T-helper 2 cell (primary cell): ENCODE measurements around the gene PCDHGA10.
"Not testable (repeated sequence)": the region's sequence is repeated elsewhere in the genome, so short reads cannot be mapped to it uniquely, and the experiment has no call there.

Experiments
- DNase-seq, 5 experiments: peaks; one replicate each; pipeline versions ENCODE4 v3.0.0 to v3.0.0-alpha.2; 2012 to 2022

Gene PCDHGA10

DNA sequence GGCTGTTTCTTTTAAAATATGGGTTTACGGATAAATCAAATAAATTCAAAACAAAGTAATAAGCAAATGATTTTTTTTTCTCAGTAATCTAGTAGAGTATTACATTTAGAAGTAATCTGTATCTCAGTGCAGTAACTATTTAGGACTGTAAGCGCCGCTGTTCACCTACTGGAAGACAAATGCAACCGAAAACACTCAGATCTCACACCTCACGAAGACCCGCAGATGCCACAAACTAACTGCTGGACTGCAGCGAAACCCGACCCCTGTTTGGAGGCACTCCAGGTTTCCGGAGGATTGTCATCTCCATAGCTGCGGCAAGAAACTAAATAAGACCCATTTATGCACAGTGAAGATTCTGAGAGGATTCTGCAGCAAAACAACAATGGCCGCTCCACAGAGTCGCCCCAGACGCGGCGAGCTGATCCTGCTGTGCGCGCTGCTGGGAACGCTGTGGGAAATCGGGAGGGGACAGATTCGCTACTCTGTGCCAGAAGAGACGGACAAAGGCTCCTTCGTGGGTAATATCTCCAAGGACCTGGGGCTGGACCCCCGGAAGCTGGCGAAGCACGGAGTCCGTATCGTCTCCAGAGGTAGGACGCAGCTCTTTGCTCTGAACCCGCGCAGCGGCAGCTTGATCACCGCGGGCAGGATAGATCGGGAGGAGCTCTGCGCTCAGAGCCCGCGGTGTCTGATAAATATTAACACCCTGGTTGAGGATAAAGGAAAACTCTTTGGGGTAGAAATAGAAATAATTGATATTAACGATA, 20.2 kb upstream of the PCDHGA10 start, which contains the start of gene PCDHGA8:
PCDHGA8 (plus strand) TSS at position 205 of the 770 bp plus-strand sequence; CDS start at position 386, 181 bp downstream.
- DNase-seq: peak in 1 of 5 experiments; percentile 14

- no peak for DNase-seq
Observed at GRCh38 chr5:141393267-141393666, 19.5 kb upstream of the PCDHGA10 start.

DNA sequence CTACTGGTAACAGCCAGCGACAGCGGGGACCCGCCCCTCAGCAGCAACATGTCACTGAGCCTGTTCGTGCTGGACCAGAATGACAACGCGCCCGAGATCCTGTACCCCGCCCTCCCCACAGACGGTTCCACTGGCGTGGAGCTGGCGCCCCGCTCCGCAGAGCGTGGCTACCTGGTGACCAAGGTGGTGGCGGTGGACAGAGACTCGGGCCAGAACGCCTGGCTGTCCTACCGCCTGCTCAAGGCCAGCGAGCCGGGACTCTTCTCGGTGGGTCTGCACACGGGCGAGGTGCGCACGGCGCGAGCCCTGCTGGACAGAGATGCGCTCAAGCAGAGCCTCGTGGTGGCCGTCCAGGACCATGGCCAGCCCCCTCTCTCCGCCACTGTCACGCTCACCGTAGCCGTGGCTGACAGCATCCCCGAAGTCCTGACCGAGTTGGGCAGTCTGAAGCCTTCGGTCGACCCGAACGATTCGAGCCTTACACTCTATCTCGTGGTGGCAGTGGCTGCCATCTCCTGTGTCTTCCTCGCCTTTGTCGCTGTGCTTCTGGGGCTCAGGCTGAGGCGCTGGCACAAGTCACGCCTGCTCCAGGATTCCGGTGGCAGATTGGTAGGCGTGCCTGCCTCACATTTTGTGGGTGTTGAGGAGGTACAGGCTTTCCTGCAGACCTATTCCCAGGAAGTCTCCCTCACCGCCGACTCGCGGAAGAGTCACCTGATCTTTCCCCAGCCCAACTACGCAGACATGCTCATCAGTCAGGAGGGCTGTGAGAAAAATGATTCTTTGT, 18.2 kb upstream of the PCDHGA10 start:
- not testable (repeated sequence) for DNase-seq

GRCh38 chr5:141397756-141398551, 14.8 kb upstream of the PCDHGA10 start, which contains the start of gene PCDHGB5:
PCDHGB5 (plus strand) TSS chr5:141397947; CDS start chr5:141398128, 181 bp downstream.
- DNase-seq: peak in 1 of 5 experiments; percentile 45

DNA sequence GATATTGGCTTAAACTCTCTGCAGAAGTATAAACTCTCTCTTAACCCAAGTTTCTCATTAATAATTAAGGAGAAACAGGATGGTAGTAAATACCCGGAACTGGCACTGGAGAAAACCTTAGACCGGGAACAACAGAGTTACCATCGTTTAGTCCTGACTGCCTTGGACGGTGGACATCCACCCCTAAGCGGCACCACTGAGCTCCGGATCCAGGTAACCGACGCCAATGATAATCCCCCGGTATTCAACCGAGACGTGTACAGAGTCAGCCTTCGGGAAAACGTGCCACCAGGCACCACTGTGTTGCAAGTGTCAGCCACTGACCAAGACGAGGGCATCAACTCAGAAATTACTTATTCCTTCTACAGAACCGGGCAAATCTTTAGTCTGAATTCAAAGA, 14.2 kb upstream of the PCDHGA10 start:
- no peak for DNase-seq

- no peak for DNase-seq
Observed at GRCh38 chr5:141399555-141400258, 13.1 kb upstream of the PCDHGA10 start.

GRCh38 chr5:141402553-141403243, 10.1 kb upstream of the PCDHGA10 start, which contains the start of gene PCDHGA9:
PCDHGA9 (plus strand) TSS chr5:141402778; CDS start chr5:141402953, 175 bp downstream.
- no peak for DNase-seq

DNA sequence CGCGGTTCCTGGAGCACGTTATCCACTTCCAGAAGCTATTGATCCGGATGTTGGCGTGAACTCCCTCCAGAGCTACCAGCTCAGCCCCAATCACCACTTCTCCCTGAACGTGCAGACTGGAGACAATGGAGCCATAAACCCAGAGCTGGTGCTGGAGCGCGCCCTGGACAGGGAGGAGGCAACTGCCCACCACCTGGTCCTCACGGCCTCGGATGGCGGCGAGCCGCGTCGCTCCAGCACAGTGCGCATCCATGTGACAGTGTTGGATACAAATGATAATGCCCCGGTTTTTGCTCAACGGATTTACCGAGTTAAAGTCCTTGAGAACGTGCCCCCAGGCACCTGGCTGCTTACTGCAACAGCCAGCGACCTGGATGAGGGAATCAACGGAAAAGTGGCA, 9.4 kb upstream of the PCDHGA10 start:
- no peak for DNase-seq

GRCh38 chr5:141407790-141408505, 4.8 kb upstream of the PCDHGA10 start, which contains the start of gene PCDHGB6:
PCDHGB6 (plus strand) TSS chr5:141408021; CDS start chr5:141408203, 182 bp downstream.
- peak in 1 of 5 experiments; percentile 36 for DNase-seq

DNA sequence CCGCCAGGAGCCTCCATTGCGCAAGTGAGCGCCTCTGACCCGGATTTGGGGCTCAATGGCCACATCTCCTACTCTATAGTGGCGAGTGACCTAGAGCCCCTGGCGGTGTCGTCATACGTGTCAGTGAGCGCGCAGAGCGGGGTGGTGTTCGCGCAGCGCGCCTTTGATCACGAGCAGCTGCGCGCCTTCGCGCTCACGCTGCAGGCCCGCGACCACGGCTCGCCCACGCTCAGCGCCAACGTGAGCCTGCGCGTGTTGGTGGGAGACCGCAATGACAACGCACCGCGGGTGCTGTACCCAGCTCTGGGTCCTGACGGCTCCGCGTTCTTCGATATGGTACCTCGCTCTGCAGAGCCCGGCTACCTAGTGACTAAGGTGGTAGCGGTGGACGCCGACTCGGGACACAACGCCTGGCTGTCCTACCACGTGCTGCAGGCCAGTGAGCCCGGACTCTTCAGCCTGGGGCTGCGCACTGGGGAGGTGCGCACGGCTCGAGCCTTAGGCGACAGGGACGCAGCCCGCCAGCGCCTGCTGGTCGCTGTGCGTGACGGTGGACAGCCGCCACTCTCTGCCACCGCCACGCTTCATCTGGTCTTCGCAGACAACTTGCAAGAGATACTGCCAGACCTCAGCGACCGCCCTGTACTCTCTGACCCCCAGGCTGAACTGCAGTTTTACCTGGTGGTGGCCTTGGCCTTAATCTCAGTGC, 3.0 kb upstream of the PCDHGA10 start:
- no peak for DNase-seq

GRCh38 chr5:141411575-141411974, 1.2 kb upstream of the PCDHGA10 start:
- DNase-seq: no peak

GRCh38 chr5:141413540-141414069, 818 bp downstream of the PCDHGA10 start:
- DNase-seq: no peak

- DNase-seq: not testable (repeated sequence)
Observed at GRCh38 chr5:141414548-141415274, 1.9 kb downstream of the PCDHGA10 start.

DNA sequence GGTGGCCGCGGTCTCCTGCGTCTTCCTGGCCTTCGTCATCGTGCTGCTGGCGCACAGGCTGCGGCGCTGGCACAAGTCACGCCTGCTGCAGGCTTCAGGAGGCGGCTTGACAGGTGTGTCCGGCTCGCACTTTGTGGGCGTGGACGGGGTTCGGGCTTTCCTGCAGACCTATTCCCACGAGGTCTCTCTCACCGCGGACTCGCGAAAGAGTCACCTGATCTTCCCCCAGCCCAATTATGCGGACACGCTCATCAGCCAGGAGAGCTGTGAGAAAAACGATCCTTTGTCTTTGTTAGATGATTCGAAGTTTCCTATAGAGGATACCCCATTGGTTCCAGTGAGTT, 2.5 kb downstream of the PCDHGA10 start:
- not testable (repeated sequence) for DNase-seq

GRCh38 chr5:141417494-141418172, 4.8 kb downstream of the PCDHGA10 start, which contains the start of gene PCDHGB7:
PCDHGB7 (plus strand) TSS chr5:141417677; CDS start chr5:141417860, 183 bp downstream.
- DNase-seq: peak in 3 of 5 experiments; percentile 21 to 56 (median 35)

- no peak for DNase-seq
Observed at GRCh38 chr5:141419074-141419880, 6.5 kb downstream of the PCDHGA10 start.

GRCh38 chr5:141420855-141421488, 8.2 kb downstream of the PCDHGA10 start, which contains the start of gene PCDHGA11:
PCDHGA11 (plus strand) TSS chr5:141421051; CDS start chr5:141421228, 177 bp downstream.
- DNase-seq: peak in 1 of 5 experiments; percentile 45
